ENCODE results near the gene CENPI. TPM values are rescaled to one million over a fixed set of nuclear protein-coding genes. Genes with fewer than 3 reads are reported as not detected.

Gene CENPI
- total and polyA plus RNA-seq, 9 donors: 0.92 to 3.3 (median 2.1) TPM

DNA sequence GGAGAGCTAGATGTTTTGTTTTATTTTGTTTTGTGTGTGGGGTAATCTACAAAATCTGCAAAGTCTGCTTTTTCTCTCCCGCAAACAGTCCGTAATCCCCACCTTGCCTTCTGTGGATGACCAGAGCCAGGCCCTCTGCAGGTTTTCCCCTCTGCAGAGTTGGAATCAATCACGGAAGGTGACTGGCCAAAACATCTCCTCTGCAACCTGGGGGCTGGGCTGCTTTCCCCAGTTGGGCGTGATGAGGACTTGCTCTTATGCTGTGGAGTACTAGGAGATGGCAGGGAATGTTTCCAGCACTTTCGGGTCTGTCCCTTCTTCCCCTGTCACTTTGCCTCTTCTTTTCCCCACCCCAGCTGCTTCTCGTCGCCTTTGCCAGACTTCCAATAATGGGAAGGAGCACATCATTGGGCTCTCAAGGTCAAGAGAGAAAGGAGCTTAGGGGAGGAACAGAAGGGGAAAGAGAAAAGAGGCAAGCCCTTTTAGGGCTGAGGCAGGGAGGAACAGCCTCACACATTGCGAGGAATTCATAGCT is 18.2 kb upstream of the CENPI start:
- H3K9me3 ChIP-seq: no peaks in the 10 kb centered on the region
- no peaks in the 10 kb centered on the region for H3K4me1 ChIP-seq (ENCODE audit: insufficient read depth)
- 28 to 46% (median 40%) methylated on average over 8 of the region's 8 CpGs for WGBS, 3 donors
- no peaks in the 10 kb centered on the region for H3K27me3 ChIP-seq
- intact Hi-C loops (cut with DNase I): no loop called here
- H3K27ac ChIP-seq: no peak overlapping the region
- no peaks in the 10 kb centered on the region for H3K36me3 ChIP-seq
- H3K4me3 ChIP-seq: peak overlapping the region; percentile 39
- TF ChIP-seq, protein P1, sequence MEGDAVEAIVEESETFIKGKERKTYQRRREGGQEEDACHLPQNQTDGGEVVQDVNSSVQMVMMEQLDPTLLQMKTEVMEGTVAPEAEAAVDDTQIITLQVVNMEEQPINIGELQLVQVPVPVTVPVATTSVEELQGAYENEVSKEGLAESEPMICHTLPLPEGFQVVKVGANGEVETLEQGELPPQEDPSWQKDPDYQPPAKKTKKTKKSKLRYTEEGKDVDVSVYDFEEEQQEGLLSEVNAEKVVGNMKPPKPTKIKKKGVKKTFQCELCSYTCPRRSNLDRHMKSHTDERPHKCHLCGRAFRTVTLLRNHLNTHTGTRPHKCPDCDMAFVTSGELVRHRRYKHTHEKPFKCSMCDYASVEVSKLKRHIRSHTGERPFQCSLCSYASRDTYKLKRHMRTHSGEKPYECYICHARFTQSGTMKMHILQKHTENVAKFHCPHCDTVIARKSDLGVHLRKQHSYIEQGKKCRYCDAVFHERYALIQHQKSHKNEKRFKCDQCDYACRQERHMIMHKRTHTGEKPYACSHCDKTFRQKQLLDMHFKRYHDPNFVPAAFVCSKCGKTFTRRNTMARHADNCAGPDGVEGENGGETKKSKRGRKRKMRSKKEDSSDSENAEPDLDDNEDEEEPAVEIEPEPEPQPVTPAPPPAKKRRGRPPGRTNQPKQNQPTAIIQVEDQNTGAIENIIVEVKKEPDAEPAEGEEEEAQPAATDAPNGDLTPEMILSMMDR (IDR thresholded peaks at IDR 0.05): no peak
- TF ChIP-seq EP300 (IDR thresholded peaks at IDR 0.05) (no peak), POLR2A (IDR thresholded peaks at IDR 0.05) (no peak)
- DNase-seq: no peak

DNA sequence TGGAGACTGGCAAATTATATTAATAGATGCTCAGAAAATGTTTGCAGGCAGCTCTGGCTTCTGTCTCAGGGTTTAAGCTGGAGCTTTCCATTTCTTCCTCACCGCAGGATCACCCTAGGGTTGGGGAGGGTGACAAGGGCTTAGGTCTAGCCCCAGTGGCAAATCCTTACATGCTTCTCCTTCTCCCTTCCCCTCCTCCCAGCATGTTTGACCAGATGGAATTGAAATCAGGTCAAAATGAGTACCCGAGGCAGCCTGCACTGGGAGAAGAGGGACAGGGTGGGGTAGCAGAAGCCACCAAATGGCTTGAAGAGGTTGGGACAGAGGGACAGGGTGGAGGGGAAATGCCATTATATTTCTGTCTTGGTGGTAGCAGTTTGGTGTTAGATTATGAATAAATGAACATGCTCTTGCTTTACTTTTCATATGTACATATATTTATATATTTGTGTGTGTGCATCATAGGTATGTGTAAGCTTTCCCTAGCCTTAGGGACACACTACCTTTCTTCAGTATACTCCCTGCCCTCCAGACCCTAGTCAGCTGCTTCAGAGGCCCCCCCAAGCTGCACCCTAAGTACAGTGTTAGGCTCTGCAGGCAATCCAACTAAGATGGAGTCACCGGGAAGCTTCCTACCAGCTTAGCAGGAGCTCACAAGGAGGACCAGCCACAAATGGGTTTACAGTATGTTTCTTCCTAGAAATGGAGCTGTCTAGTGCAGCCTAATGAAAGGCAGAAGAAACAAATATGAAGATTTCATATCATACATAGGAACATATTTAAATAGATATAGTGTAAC is 17.5 kb upstream of the CENPI start:
- no peak for DNase-seq

DNA sequence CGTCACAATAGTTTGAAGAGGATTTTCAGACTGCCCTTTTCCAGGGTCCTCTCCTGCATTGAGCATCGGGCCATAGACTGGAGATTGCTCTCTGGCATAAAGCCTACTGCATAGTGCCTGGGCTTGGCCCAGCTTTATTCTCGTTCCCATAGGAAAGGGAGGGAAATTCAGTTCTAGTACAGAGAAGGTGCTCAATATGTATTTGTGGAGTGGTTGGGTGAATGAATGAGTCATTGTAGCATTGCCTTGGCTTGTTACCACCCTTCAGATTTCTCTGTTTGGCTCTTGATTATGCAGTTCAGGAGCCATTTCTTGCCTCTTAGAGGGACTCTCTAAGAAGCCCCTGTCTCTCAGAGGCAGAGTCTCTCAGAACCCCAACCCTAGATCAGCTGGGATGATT is 16.8 kb upstream of the CENPI start:
- DNase-seq: no peak
- no peaks in the 10 kb centered on the region for H3K4me1 ChIP-seq (ENCODE audit: insufficient read depth)
- H3K9me3 ChIP-seq: no peaks in the 10 kb centered on the region
- no peaks in the 10 kb centered on the region for H3K27me3 ChIP-seq
- no peak overlapping the region for H3K4me3 ChIP-seq
- intact Hi-C loops (cut with DNase I): no loop called here
- WGBS, 3 donors: 57 to 62% (median 61%) methylated on average over 3 of the region's 3 CpGs
- no peak overlapping the region for H3K27ac ChIP-seq
- TF ChIP-seq, protein P1 (IDR thresholded peaks at IDR 0.05): no peak
- TF ChIP-seq POLR2A (IDR thresholded peaks at IDR 0.05): no peak
- no peak for TF ChIP-seq EP300 (IDR thresholded peaks at IDR 0.05)
- H3K36me3 ChIP-seq: no peaks in the 10 kb centered on the region

More for the DNA sequence above, 17.5 kb upstream of the CENPI start:
- Histone ChIP-seq H3K4me1 (ENCODE audit: insufficient read depth) (no peaks in the 10 kb centered on the region), H3K27me3 (no peaks in the 10 kb centered on the region), H3K4me3 (no peak overlapping the region), H3K9me3 (no peaks in the 10 kb centered on the region), H3K36me3 (no peaks in the 10 kb centered on the region), H3K27ac (no peak overlapping the region)
- WGBS, 3 donors: 61 to 77% (median 72%) methylated on average over 3 of the region's 3 CpGs
- intact Hi-C loops (cut with DNase I): no loop called here
- TF ChIP-seq, protein P1 (IDR thresholded peaks at IDR 0.05): no peak
- no peak for TF ChIP-seq POLR2A (IDR thresholded peaks at IDR 0.05)
- no peak for TF ChIP-seq EP300 (IDR thresholded peaks at IDR 0.05)

DNA sequence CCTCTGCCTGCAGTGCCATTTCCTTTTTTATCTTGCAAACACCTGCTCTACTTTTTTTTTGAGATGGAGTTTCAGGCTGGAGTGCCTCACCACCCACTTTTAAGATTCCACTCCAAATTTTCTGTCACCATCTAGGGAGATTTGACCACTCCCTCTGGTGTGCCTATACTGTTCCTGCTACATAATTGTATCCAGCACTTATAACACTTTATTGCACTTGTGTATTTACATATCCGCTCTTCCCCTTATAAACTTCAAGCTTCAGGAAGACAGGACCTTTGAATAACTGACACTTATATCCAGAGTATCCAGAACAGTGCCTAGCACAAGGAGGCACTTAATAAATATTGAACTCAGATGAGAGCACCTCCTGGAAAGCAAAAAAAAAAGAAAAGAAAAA is 6.2 kb upstream of the CENPI start:
- Histone ChIP-seq H3K4me3 (no peak overlapping the region), H3K27me3 (no peaks in the 10 kb centered on the region), H3K27ac (no peak overlapping the region), H3K4me1 (ENCODE audit: insufficient read depth) (no peaks in the 10 kb centered on the region), H3K36me3 (no peaks in the 10 kb centered on the region), H3K9me3 (no peaks in the 10 kb centered on the region)
- no peak for DNase-seq
- 86 to 95% (median 89%) methylated on average over 1 of the region's 1 CpG for WGBS, 3 donors
- intact Hi-C loops (cut with DNase I): no loop called here
- TF ChIP-seq EP300 (IDR thresholded peaks at IDR 0.05) (no peak), POLR2A (IDR thresholded peaks at IDR 0.05) (no peak)
- TF ChIP-seq, protein P1 (IDR thresholded peaks at IDR 0.05): no peak

Data from ovary (tissue), 9 donors.